ENCODE measurements around the gene GHR.

GHR gene

GRCh38 chr5:42543774-42544173, 120.5 kb downstream of the GHR start:
- Histone ChIP-seq H3K4me1 (ENCODE audit: control insufficient read depth in 1 of 2, insufficient read depth in 1 of 2, low read depth in 1 of 2, low read length in 1 of 2) (no peaks in the 10 kb centered on the region), H3K9me3 (no peaks in the 10 kb centered on the region), H3K4me3 (ENCODE audit: low read depth in 1 of 2, low read length in 1 of 2) (no peak overlapping the region), H3K27me3 (no peaks in the 10 kb centered on the region), H3K27ac (no peak overlapping the region), H3K36me3 (no peaks in the 10 kb centered on the region)
- no peak for TF ChIP-seq CTCF (IDR thresholded peaks at IDR 0.05)

- Histone ChIP-seq H3K27ac (no peak overlapping the region), H3K9me3 (no peaks in the 10 kb centered on the region), H3K27me3 (no peaks in the 10 kb centered on the region), H3K4me1 (ENCODE audit: control insufficient read depth in 1 of 2, insufficient read depth in 1 of 2, low read depth in 1 of 2, low read length in 1 of 2) (no peaks in the 10 kb centered on the region), H3K36me3 (no peaks in the 10 kb centered on the region), H3K4me3 (ENCODE audit: low read depth in 1 of 2, low read length in 1 of 2) (no peak overlapping the region)
- TF ChIP-seq CTCF (IDR thresholded peaks at IDR 0.05) = no peak
Measured at GRCh38 chr5:42545038-42545437, 121.8 kb downstream of the GHR start.

- H3K27ac ChIP-seq = no peak overlapping the region
- no peaks in the 10 kb centered on the region for H3K4me1 ChIP-seq (ENCODE audit: control insufficient read depth in 1 of 2, insufficient read depth in 1 of 2, low read depth in 1 of 2, low read length in 1 of 2)
Measured at GRCh38 chr5:42547141-42547540, 123.9 kb downstream of the GHR start.

GRCh38 chr5:42547894-42548293, 124.7 kb downstream of the GHR start:
- Histone ChIP-seq H3K4me1 (ENCODE audit: control insufficient read depth in 1 of 2, insufficient read depth in 1 of 2, low read depth in 1 of 2, low read length in 1 of 2) (no peaks in the 10 kb centered on the region), H3K9me3 (no peaks in the 10 kb centered on the region), H3K27ac (no peak overlapping the region), H3K4me3 (ENCODE audit: low read depth in 1 of 2, low read length in 1 of 2) (no peak overlapping the region), H3K27me3 (no peaks in the 10 kb centered on the region), H3K36me3 (no peaks in the 10 kb centered on the region)
- TF ChIP-seq CTCF (IDR thresholded peaks at IDR 0.05) = no peak

More at GRCh38 chr5:42547141-42547540, 123.9 kb downstream of the GHR start:
- Histone ChIP-seq H3K27me3 (no peaks in the 10 kb centered on the region), H3K9me3 (no peaks in the 10 kb centered on the region), H3K36me3 (no peaks in the 10 kb centered on the region), H3K4me3 (ENCODE audit: low read depth in 1 of 2, low read length in 1 of 2) (no peak overlapping the region)
- no peak for TF ChIP-seq CTCF (IDR thresholded peaks at IDR 0.05)

GRCh38 chr5:42552597-42552996, 129.4 kb downstream of the GHR start:
- no peaks in the 10 kb centered on the region for H3K4me1 ChIP-seq (ENCODE audit: control insufficient read depth in 1 of 2, insufficient read depth in 1 of 2, low read depth in 1 of 2, low read length in 1 of 2)
- H3K27me3 ChIP-seq = peaks cover 4% of the 10 kb centered on the region
- H3K9me3 ChIP-seq = no peaks in the 10 kb centered on the region
- no peak overlapping the region for H3K27ac ChIP-seq
- no peaks in the 10 kb centered on the region for H3K36me3 ChIP-seq
- no peak overlapping the region for H3K4me3 ChIP-seq (ENCODE audit: low read depth in 1 of 2, low read length in 1 of 2)
- TF ChIP-seq CTCF (IDR thresholded peaks at IDR 0.05) = no peak

- Histone ChIP-seq H3K4me3 (ENCODE audit: low read depth in 1 of 2, low read length in 1 of 2) (no peak overlapping the region), H3K27me3 (peaks cover 4% of the 10 kb centered on the region), H3K36me3 (no peaks in the 10 kb centered on the region), H3K9me3 (no peaks in the 10 kb centered on the region), H3K4me1 (ENCODE audit: control insufficient read depth in 1 of 2, insufficient read depth in 1 of 2, low read depth in 1 of 2, low read length in 1 of 2) (no peaks in the 10 kb centered on the region), H3K27ac (no peak overlapping the region)
- no peak for TF ChIP-seq CTCF (IDR thresholded peaks at IDR 0.05)
Measured at GRCh38 chr5:42553461-42553860, 130.2 kb downstream of the GHR start.
